Thoracic aorta endothelial cell (primary cell): ENCODE measurements around the gene ZDHHC21. TPM values are rescaled to one million over a fixed set of nuclear protein-coding genes. Genes with fewer than 3 reads are reported as not detected.

Experiments used
- total RNA-seq: library from RNA; depleted of rRNA; stranded (reverse); fragments of >200 nt; gene quantifications from 2 replicates; pipeline ENCODE4 v1.2.3, GENCODE V29; 2012

Gene ZDHHC21
- 54.0 and 61.3 TPM in 2 replicates for total RNA-seq

GRCh38 chr9:14693251-14693861, at the start of gene ZDHHC21:
Gene ZDHHC21, minus strand, starts transcription at chr9:14693432. Its CDS starts 19,092 bp downstream, at chr9:14674340.

GRCh38 chr9:14722391-14723035, 29.3 kb upstream of the ZDHHC21 start, which contains the start of gene CER1:
Gene CER1, minus strand, starts transcription at chr9:14722733. Its CDS starts 61 bp downstream, at chr9:14722672.

Other genes with a start within 250 kb of the ZDHHC21 start
- gene CER1, start 29.3 kb upstream of the ZDHHC21 start, total RNA-seq, result not detected in 2 replicates
- gene FREM1, start 217.0 kb upstream of the ZDHHC21 start, total RNA-seq, result 0.07 and 0.27 TPM in 2 replicates